Loucy (cell line): ENCODE data around the gene FANCC.

Source experiments
- H2AFZ ChIP-seq: fragments of 200-600 bp; sonication (generic); 2 replicates; pipeline ENCODE4 v1.6.0; 2016; ENCODE audit warnings: antibody characterized with exemption, mild to moderate bottlenecking, low read length, moderate library complexity
- H3F3A ChIP-seq: fragments of 200-600 bp; 2 replicates; pipeline ENCODE4 v1.6.0; 2016; ENCODE audit warnings: antibody characterized with exemption, low read depth, mild to moderate bottlenecking
- H3K27me3 ChIP-seq: fragments of 200-600 bp; sonication (generic); 2 replicates; pipeline ENCODE4 v1.6.1; 2014; ENCODE audit warnings: low read length, mild to moderate bottlenecking; ENCODE audit not compliant: insufficient read depth, poor library complexity, severe bottlenecking
- H3K36me3 ChIP-seq: fragments of 200-600 bp; sonication (generic); 2 replicates; pipeline ENCODE4 v1.6.1; 2016; ENCODE audit warnings: low read length; ENCODE audit not compliant: insufficient read depth
- H3K4me1 ChIP-seq: fragments of 200-600 bp; sonication (generic); 2 replicates; pipeline ENCODE4 v1.5.1; 2014; ENCODE audit warnings: low read length, mild to moderate bottlenecking; ENCODE audit not compliant: insufficient read depth, poor library complexity, severe bottlenecking
- H3K4me2 ChIP-seq: fragments of 200-600 bp; sonication (generic); 2 replicates; pipeline ENCODE4 v1.6.0; 2014; ENCODE audit warnings: antibody characterized with exemption, low read length, low read depth, mild to moderate bottlenecking; ENCODE audit not compliant: poor library complexity, severe bottlenecking
- H3K4me3 ChIP-seq: fragments of 200-600 bp; sonication (generic); 2 replicates; pipeline ENCODE4 v1.5.1; 2014; ENCODE audit warnings: low read length, mild to moderate bottlenecking, mixed read lengths; ENCODE audit not compliant: poor library complexity, severe bottlenecking
- H3K79me2 ChIP-seq: fragments of 200-600 bp; sonication (generic); 2 replicates; pipeline ENCODE4 v1.6.1; 2014; ENCODE audit warnings: low read length; ENCODE audit not compliant: insufficient read depth
- H3K9ac ChIP-seq: fragments of 200-600 bp; sonication (generic); 2 replicates; pipeline ENCODE4 v1.6.0; 2014; ENCODE audit warnings: mild to moderate bottlenecking, low read depth, low read length, moderate library complexity; ENCODE audit not compliant: poor library complexity, severe bottlenecking
- H3K9me2 ChIP-seq: fragments of 200-600 bp; sonication (generic); replicated peaks from 2 replicates; pipeline ENCODE4 v1.6.1; 2016; ENCODE audit warnings: low read depth, low read length, mixed read lengths
- H3K9me3 ChIP-seq: fragments of 200-600 bp; sonication (generic); 2 replicates; pipeline ENCODE4 v1.6.1; 2014; ENCODE audit warnings: mild to moderate bottlenecking, antibody characterized with exemption, low read length, low read depth; ENCODE audit not compliant: insufficient read depth
- H4K20me1 ChIP-seq: fragments of 200-600 bp; sonication (generic); 2 replicates; pipeline ENCODE4 v1.6.0; 2014; ENCODE audit warnings: antibody characterized with exemption, low read length, mild to moderate bottlenecking; ENCODE audit not compliant: insufficient read depth, poor library complexity, severe bottlenecking
- CTCF ChIP-seq: fragments of 200-600 bp; sonication (generic); conservative IDR thresholded peaks from 2 replicates; pipeline ENCODE4 v1.5.1; 2014; ENCODE audit warnings: mild to moderate bottlenecking, antibody characterized with exemption, low read length
- EZH2phosphoT487 ChIP-seq: fragments of 200-600 bp; IDR thresholded peaks from 2 replicates; pipeline ENCODE4 v1.6.1; 2018; ENCODE audit warnings: antibody characterized with exemption, mild to moderate bottlenecking, moderate library complexity, borderline replicate concordance

Gene FANCC

GRCh38 chr9:95139126-95139525 lies 178.4 kb downstream of the FANCC start:
- Histone ChIP-seq H3K79me2 (no peaks in the 10 kb centered on the region), H3K36me3 (no peaks in the 10 kb centered on the region; the same call in 1 of the 2 replicates), H2AFZ (no peak overlapping the region), H3K4me2 (no peak overlapping the region), H3F3A (no peaks in the 10 kb centered on the region), H3K9me2 (no peaks in the 10 kb centered on the region), H3K9me3 (no peaks in the 10 kb centered on the region), H3K27me3 (no peaks in the 10 kb centered on the region), H4K20me1 (no peaks in the 10 kb centered on the region), H3K4me1 (no peaks in the 10 kb centered on the region), H3K4me3 (no peak overlapping the region), H3K9ac (no peak overlapping the region)
- TF ChIP-seq EZH2phosphoT487 (no peak), CTCF (no peak)

GRCh38 chr9:95138474-95138873 lies 179.0 kb downstream of the FANCC start:
- no peaks in the 10 kb centered on the region for H3K4me1 ChIP-seq
- no peaks in the 10 kb centered on the region for H3F3A ChIP-seq
- TF ChIP-seq EZH2phosphoT487: no peak
- H4K20me1 ChIP-seq: no peaks in the 10 kb centered on the region
- H3K9me3 ChIP-seq: no peaks in the 10 kb centered on the region
- H2AFZ ChIP-seq: no peak overlapping the region
- H3K9ac ChIP-seq: no peak overlapping the region
- H3K9me2 ChIP-seq: no peaks in the 10 kb centered on the region
- no peaks in the 10 kb centered on the region for H3K27me3 ChIP-seq
- no peak overlapping the region for H3K4me2 ChIP-seq
- H3K79me2 ChIP-seq: no peaks in the 10 kb centered on the region
- H3K4me3 ChIP-seq: no peak overlapping the region
- H3K36me3 ChIP-seq: no peaks in the 10 kb centered on the region; the same call in 1 of the 2 replicates

DNA sequence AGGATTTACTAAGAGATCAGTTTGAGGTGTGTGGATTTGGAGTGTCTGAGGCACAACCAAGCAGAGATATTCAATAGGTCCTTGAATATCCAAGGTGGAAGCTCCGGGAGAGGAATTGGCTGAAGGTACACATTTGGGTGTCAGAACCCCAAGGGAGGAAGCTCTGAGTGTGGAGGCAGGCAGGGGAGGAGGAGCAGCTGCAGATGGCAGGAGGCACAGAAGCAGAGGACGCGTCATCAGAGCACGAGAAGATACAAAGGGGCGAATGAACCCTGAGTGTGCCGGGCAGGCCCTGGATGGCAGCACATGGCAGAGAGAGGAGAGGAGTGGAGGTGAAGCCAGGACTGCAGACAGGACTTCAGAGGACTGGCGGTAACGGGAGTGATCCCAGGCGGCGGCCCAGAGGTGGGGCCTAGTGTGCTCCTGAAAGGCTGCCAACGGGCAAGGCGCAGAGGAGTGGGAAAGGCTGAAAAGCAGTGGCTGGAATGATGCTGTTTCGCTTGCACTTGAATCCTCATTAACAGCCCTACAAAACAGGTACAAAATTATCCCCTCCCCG lies 179.8 kb downstream of the FANCC start:
- Histone ChIP-seq H3K36me3 (no peaks in the 10 kb centered on the region; the same call in 1 of the 2 replicates), H3K9me2 (no peaks in the 10 kb centered on the region), H3K79me2 (no peaks in the 10 kb centered on the region), H3F3A (no peaks in the 10 kb centered on the region), H3K4me3 (no peak overlapping the region), H3K27me3 (no peaks in the 10 kb centered on the region), H3K9ac (no peak overlapping the region), H3K4me1 (no peaks in the 10 kb centered on the region), H4K20me1 (no peaks in the 10 kb centered on the region), H3K4me2 (no peak overlapping the region), H3K9me3 (no peaks in the 10 kb centered on the region), H2AFZ (no peak overlapping the region)
- TF ChIP-seq CTCF (no peak), EZH2phosphoT487 (no peak)

DNA sequence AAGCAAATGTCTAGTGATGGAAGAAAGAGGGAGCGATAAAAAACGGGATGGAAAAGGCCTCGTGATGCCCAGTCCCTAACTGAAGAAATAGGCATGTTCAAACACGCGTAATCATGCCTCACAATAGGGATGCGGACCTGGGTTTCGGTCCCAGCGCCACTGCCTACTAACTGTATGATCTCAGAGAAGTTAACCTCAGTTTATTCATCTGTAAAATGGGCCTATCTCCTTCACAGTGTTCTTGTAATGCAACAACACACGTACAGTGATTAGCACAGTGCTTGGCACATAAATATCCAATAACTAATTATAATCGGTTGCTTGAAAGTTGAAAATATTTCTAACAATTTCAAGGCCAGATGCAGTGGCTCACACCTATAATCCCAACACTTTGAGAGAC lies 181.8 kb downstream of the FANCC start:
- no peaks in the 10 kb centered on the region for H3K79me2 ChIP-seq
- H3K27me3 ChIP-seq: no peaks in the 10 kb centered on the region
- no peaks in the 10 kb centered on the region for H4K20me1 ChIP-seq
- H3K9me2 ChIP-seq: no peaks in the 10 kb centered on the region
- no peak overlapping the region for H2AFZ ChIP-seq
- TF ChIP-seq CTCF: no peak
- no peak for TF ChIP-seq EZH2phosphoT487
- no peak overlapping the region for H3K4me3 ChIP-seq
- no peak overlapping the region for H3K4me2 ChIP-seq
- H3F3A ChIP-seq: no peaks in the 10 kb centered on the region
- H3K9me3 ChIP-seq: no peaks in the 10 kb centered on the region
- no peak overlapping the region for H3K9ac ChIP-seq
- no peaks in the 10 kb centered on the region for H3K4me1 ChIP-seq
- no peaks in the 10 kb centered on the region; the same call in 1 of the 2 replicates for H3K36me3 ChIP-seq
